Measurements from ENCODE around the gene TPH2.

Gene TPH2

DNA sequence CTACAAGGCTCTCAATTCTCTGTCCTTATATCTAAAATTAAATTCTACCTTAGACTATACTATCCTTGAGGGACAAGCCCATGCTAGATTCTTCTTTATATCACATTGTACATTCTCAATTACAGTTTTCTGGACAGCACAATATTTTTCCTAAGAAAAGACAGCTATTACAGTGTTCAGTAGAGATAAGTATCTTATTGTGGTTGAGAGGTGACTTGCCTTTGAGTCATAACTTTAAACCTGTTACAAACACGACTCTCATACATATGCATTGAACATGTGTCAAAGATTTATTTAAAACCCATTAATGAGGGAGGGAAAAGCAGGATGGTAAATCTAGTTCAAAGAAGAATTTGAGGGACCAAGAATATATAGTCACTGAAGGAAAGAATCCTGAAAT is 61.1 kb downstream of the TPH2 start:
- Histone ChIP-seq H2AFZ (no peak overlapping the region), H3K27ac (no peak overlapping the region), H3K4me3 (ENCODE audit: low read depth, low read length) (no peak overlapping the region), H3K9ac (no peak overlapping the region), H3K27me3 (ENCODE audit: control insufficient read depth, insufficient read depth, low read length) (no peaks in the 10 kb centered on the region), H3K36me3 (ENCODE audit: control insufficient read depth, insufficient read depth, low read length) (no peaks in the 10 kb centered on the region), H3K79me2 (no peaks in the 10 kb centered on the region), H3K9me3 (ENCODE audit: control insufficient read depth, low read length) (no peaks in the 10 kb centered on the region), H3K4me1 (no peaks in the 10 kb centered on the region), H3K4me2 (ENCODE audit: low read length) (no peak overlapping the region)
- TF ChIP-seq, protein P1, sequence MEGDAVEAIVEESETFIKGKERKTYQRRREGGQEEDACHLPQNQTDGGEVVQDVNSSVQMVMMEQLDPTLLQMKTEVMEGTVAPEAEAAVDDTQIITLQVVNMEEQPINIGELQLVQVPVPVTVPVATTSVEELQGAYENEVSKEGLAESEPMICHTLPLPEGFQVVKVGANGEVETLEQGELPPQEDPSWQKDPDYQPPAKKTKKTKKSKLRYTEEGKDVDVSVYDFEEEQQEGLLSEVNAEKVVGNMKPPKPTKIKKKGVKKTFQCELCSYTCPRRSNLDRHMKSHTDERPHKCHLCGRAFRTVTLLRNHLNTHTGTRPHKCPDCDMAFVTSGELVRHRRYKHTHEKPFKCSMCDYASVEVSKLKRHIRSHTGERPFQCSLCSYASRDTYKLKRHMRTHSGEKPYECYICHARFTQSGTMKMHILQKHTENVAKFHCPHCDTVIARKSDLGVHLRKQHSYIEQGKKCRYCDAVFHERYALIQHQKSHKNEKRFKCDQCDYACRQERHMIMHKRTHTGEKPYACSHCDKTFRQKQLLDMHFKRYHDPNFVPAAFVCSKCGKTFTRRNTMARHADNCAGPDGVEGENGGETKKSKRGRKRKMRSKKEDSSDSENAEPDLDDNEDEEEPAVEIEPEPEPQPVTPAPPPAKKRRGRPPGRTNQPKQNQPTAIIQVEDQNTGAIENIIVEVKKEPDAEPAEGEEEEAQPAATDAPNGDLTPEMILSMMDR (IDR thresholded peaks at IDR 0.05): no peak

DNA sequence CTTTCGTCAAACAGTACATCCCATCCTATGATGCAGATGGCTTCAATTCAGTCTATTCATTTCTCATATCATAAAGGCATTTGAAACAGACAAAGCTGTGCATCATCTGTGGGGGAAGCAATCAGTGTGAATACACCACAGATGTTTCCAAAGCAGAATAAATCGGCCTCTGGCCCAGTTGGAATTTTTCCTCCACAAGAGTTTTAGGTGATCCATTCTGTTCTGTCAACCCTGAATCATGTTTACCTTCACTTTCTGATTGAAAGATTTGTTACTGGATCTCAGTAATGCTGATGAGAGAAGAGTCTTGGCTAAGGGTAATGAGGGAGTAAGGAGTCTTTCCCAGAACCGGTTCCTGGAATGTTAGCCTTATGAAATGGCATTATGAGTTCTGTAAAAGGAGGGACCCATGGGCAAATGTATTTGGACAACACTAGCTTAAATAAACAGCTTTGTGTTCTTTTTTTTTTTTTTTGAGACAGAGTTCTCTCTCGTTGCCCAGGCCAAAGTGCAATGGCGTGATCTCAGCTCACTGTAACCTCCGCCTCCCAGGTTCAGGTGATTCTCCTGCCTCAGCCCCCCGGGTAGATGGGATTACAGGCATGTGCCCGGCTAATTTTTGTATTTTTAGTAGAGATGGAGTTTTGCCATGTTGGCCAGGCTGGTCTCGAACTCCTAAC is 62.5 kb downstream of the TPH2 start:
- Histone ChIP-seq H3K4me1 (no peaks in the 10 kb centered on the region), H3K79me2 (no peaks in the 10 kb centered on the region), H3K4me3 (ENCODE audit: low read depth, low read length) (no peak overlapping the region), H3K27me3 (ENCODE audit: control insufficient read depth, insufficient read depth, low read length) (no peaks in the 10 kb centered on the region), H2AFZ (no peak overlapping the region), H3K36me3 (ENCODE audit: control insufficient read depth, insufficient read depth, low read length) (no peaks in the 10 kb centered on the region), H3K27ac (no peak overlapping the region), H3K4me2 (ENCODE audit: low read length) (no peak overlapping the region), H3K9me3 (ENCODE audit: control insufficient read depth, low read length) (no peaks in the 10 kb centered on the region), H3K9ac (no peak overlapping the region)
- TF ChIP-seq, protein P1 (IDR thresholded peaks at IDR 0.05): no peak

DNA sequence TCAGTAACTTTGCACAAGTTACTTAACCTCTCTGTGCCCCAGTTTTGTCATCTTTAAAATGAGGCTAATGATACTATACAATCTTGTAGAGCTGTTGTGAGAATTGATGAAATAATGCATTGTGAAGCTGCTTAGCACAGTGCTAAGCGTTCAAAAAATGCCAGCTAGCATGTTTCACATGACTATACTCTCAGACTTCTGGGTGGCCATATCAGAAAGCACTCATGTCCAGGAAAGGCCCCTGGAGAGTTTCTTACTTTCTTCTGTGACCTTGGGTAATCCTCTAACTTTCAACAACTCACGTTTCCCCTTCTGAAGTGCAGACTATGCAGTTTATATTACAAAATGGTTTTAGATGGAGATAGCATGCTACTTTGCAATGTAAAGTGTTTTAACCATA is 68.1 kb downstream of the TPH2 start:
- Histone ChIP-seq H3K9ac (no peak overlapping the region), H3K27me3 (ENCODE audit: control insufficient read depth, insufficient read depth, low read length) (no peaks in the 10 kb centered on the region), H3K79me2 (no peaks in the 10 kb centered on the region), H3K9me3 (ENCODE audit: control insufficient read depth, low read length) (no peaks in the 10 kb centered on the region), H2AFZ (no peak overlapping the region), H3K4me2 (ENCODE audit: low read length) (no peak overlapping the region), H3K27ac (no peak overlapping the region), H3K36me3 (ENCODE audit: control insufficient read depth, insufficient read depth, low read length) (no peaks in the 10 kb centered on the region), H3K4me1 (no peaks in the 10 kb centered on the region), H3K4me3 (ENCODE audit: low read depth, low read length) (no peak overlapping the region)
- TF ChIP-seq, protein P1 (IDR thresholded peaks at IDR 0.05): no peak

DNA sequence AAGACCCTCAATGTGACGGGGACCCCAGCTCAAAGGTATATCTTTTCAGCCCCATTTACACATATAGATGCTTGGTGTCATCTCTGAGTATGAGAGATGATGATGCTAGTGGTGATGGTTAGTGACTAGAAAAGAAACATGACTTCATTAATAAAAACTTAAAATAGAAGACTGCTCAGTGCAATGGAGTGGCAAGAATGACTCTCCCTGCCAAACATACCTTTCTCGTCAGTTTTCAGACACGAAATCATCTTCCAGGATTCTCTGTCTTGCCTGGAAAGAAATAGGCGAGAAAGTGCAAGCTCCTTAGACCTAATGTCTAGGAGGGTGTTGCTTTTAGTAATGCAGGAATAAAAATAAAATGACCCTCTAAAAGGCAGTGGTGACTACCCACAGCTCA is 71.7 kb downstream of the TPH2 start:
- TF ChIP-seq, protein P1 (IDR thresholded peaks at IDR 0.05): no peak

DNA sequence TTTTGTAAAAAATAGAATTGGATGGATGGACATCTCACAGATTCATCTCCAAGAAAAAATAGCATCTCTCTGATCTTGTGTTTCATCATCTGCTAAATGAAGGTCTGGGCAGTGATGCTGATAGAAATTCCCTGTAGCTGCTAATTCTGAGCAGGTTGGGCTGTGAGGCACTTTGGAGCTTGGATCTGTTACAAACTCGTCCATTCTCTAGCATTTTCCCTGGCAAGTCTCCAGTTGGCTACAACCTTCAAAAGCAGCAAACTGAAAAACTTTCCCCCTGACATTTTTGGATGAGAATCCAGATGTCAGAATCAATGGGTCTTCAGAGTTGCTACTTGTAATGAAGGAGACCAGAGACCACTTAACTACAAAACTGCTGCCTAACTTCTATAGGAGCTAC is 72.7 kb downstream of the TPH2 start:
- Histone ChIP-seq H3K4me2 (ENCODE audit: low read length) (no peak overlapping the region), H3K79me2 (no peaks in the 10 kb centered on the region), H3K27me3 (ENCODE audit: control insufficient read depth, insufficient read depth, low read length) (no peaks in the 10 kb centered on the region), H3K4me1 (no peaks in the 10 kb centered on the region), H3K9ac (no peak overlapping the region), H2AFZ (no peak overlapping the region), H3K4me3 (ENCODE audit: low read depth, low read length) (no peak overlapping the region), H3K36me3 (ENCODE audit: control insufficient read depth, insufficient read depth, low read length) (no peaks in the 10 kb centered on the region), H3K9me3 (ENCODE audit: control insufficient read depth, low read length) (no peaks in the 10 kb centered on the region), H3K27ac (no peak overlapping the region)
- TF ChIP-seq, protein P1 (IDR thresholded peaks at IDR 0.05): no peak

More for the DNA sequence above, 71.7 kb downstream of the TPH2 start:
- Histone ChIP-seq H3K27me3 (ENCODE audit: control insufficient read depth, insufficient read depth, low read length) (no peaks in the 10 kb centered on the region), H3K4me2 (ENCODE audit: low read length) (no peak overlapping the region), H3K79me2 (no peaks in the 10 kb centered on the region), H3K36me3 (ENCODE audit: control insufficient read depth, insufficient read depth, low read length) (no peaks in the 10 kb centered on the region), H3K9me3 (ENCODE audit: control insufficient read depth, low read length) (no peaks in the 10 kb centered on the region), H2AFZ (no peak overlapping the region), H3K4me3 (ENCODE audit: low read depth, low read length) (no peak overlapping the region), H3K4me1 (no peaks in the 10 kb centered on the region), H3K27ac (no peak overlapping the region), H3K9ac (no peak overlapping the region)

All from parathyroid adenoma (tissue), 2 donors.